ENCODE data around the gene AVEN. TPM values are rescaled to one million over a fixed set of nuclear protein-coding genes. Genes with fewer than 3 reads are reported as not detected.

The AVEN gene
- total RNA-seq, 6 experiments from 2014 or later, result 8.2 to 10.2 (median 9.4) TPM

DNA sequence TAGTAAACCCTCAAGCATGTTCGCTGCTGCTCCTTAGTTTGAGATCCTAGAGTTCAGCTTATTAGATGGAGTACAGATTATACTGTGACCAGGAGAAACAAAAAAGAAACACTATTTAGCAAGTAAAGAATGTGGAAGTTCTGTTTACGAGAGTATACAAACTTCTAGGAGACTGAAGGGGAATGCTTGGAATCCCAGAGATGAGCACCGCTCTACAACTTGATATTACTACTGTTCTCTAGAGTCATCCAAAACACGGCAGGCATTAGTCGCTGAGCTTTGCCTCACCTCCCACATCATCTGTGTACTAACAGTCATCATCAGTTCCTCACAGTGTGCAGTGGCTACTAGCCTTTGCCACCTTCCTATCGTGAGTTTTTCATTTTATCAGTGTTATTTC, 192.1 kb downstream of the AVEN start:
- ATAC-seq (no peak), DNase-seq (no peak)
- no peak for TF ChIP-seq POLR2A (IDR thresholded peaks at IDR 0.05)
- TF ChIP-seq, protein P1, sequence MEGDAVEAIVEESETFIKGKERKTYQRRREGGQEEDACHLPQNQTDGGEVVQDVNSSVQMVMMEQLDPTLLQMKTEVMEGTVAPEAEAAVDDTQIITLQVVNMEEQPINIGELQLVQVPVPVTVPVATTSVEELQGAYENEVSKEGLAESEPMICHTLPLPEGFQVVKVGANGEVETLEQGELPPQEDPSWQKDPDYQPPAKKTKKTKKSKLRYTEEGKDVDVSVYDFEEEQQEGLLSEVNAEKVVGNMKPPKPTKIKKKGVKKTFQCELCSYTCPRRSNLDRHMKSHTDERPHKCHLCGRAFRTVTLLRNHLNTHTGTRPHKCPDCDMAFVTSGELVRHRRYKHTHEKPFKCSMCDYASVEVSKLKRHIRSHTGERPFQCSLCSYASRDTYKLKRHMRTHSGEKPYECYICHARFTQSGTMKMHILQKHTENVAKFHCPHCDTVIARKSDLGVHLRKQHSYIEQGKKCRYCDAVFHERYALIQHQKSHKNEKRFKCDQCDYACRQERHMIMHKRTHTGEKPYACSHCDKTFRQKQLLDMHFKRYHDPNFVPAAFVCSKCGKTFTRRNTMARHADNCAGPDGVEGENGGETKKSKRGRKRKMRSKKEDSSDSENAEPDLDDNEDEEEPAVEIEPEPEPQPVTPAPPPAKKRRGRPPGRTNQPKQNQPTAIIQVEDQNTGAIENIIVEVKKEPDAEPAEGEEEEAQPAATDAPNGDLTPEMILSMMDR (IDR thresholded peaks at IDR 0.05), result no peak
- Histone ChIP-seq H3K4me3 (no peak overlapping the region), H3K9me3 (no peaks in the 10 kb centered on the region), H3K27ac (no peak overlapping the region), H3K36me3 (no peaks in the 10 kb centered on the region), H3K4me1 (no peaks in the 10 kb centered on the region), H3K27me3 (no peaks in the 10 kb centered on the region)
- intact Hi-C loops (cut with DNase I), result no loop called here
- WGBS (ENCODE audit: insufficient coverage, low coverage, low lambda C conversion rate, missing lambda C conversion rate), result 79% methylated on average over 6 of the region's 6 CpGs

- Histone ChIP-seq H3K27ac (no peak overlapping the region), H3K36me3 (no peaks in the 10 kb centered on the region), H3K4me1 (no peaks in the 10 kb centered on the region), H3K9me3 (no peaks in the 10 kb centered on the region), H3K4me3 (no peak overlapping the region), H3K27me3 (no peaks in the 10 kb centered on the region)
- no peak for DNase-seq
- no peak for ATAC-seq
- TF ChIP-seq, protein P1 (IDR thresholded peaks at IDR 0.05), result no peak
- no peak for TF ChIP-seq POLR2A (IDR thresholded peaks at IDR 0.05)
- WGBS (ENCODE audit: insufficient coverage, low coverage, low lambda C conversion rate, missing lambda C conversion rate), result 100% methylated on average over 1 of the region's 2 CpGs
- intact Hi-C loops (cut with DNase I), result no loop called here
These were observed 192.9 kb downstream of the AVEN start for GRCh38 chr15:33846142-33846541.

- no peak overlapping the region for H3K27ac ChIP-seq
- H3K4me3 ChIP-seq, result no peak overlapping the region
- H3K27me3 ChIP-seq, result no peaks in the 10 kb centered on the region
- no peak for ATAC-seq
- intact Hi-C loops (cut with DNase I), result no loop called here
- H3K36me3 ChIP-seq, result no peaks in the 10 kb centered on the region
- H3K4me1 ChIP-seq, result no peaks in the 10 kb centered on the region
- no peaks in the 10 kb centered on the region for H3K9me3 ChIP-seq
- WGBS (ENCODE audit: insufficient coverage, low coverage, low lambda C conversion rate, missing lambda C conversion rate), result 82% methylated on average over 4 of the region's 4 CpGs
- DNase-seq, result no peak
- TF ChIP-seq POLR2A (IDR thresholded peaks at IDR 0.05), result no peak
- TF ChIP-seq, protein P1 (IDR thresholded peaks at IDR 0.05), result no peak
These were observed 194.4 kb downstream of the AVEN start for GRCh38 chr15:33844597-33844996.

GRCh38 chr15:33844186-33844585, 194.8 kb downstream of the AVEN start:
- no peak for ATAC-seq
- Histone ChIP-seq H3K27ac (no peak overlapping the region), H3K4me3 (no peak overlapping the region), H3K4me1 (no peaks in the 10 kb centered on the region), H3K9me3 (no peaks in the 10 kb centered on the region), H3K36me3 (no peaks in the 10 kb centered on the region), H3K27me3 (no peaks in the 10 kb centered on the region)
- WGBS (ENCODE audit: insufficient coverage, low coverage, low lambda C conversion rate, missing lambda C conversion rate), result 74% methylated on average over 4 of the region's 4 CpGs
- no peak for DNase-seq
- intact Hi-C loops (cut with DNase I), result no loop called here
- no peak for TF ChIP-seq POLR2A (IDR thresholded peaks at IDR 0.05)
- TF ChIP-seq, protein P1 (IDR thresholded peaks at IDR 0.05), result no peak

- TF ChIP-seq, protein P1 (IDR thresholded peaks at IDR 0.05), result no peak
- no peak for TF ChIP-seq POLR2A (IDR thresholded peaks at IDR 0.05)
- no peak for ATAC-seq
- Histone ChIP-seq H3K4me1 (no peaks in the 10 kb centered on the region), H3K36me3 (no peaks in the 10 kb centered on the region), H3K27ac (no peak overlapping the region), H3K4me3 (no peak overlapping the region), H3K27me3 (no peaks in the 10 kb centered on the region), H3K9me3 (no peaks in the 10 kb centered on the region)
- 75% methylated on average over 3 of the region's 3 CpGs for WGBS (ENCODE audit: insufficient coverage, low coverage, low lambda C conversion rate, missing lambda C conversion rate)
- intact Hi-C loops (cut with DNase I), result no loop called here
- DNase-seq, result no peak
These were observed 198.4 kb downstream of the AVEN start for GRCh38 chr15:33840615-33841014.

Data from right lobe of liver (tissue), 6 donors.